ENCODE data around the gene NRN1L. TPM values are rescaled to one million over a fixed set of nuclear protein-coding genes. Genes with fewer than 3 reads are reported as not detected.
"Not testable (repeated sequence)": the region's sequence is repeated elsewhere in the genome, so short reads cannot be mapped to it uniquely, and the experiment has no call there.

The NRN1L gene
- total RNA-seq, 1 donor from 2014 or later = not detected

DNA sequence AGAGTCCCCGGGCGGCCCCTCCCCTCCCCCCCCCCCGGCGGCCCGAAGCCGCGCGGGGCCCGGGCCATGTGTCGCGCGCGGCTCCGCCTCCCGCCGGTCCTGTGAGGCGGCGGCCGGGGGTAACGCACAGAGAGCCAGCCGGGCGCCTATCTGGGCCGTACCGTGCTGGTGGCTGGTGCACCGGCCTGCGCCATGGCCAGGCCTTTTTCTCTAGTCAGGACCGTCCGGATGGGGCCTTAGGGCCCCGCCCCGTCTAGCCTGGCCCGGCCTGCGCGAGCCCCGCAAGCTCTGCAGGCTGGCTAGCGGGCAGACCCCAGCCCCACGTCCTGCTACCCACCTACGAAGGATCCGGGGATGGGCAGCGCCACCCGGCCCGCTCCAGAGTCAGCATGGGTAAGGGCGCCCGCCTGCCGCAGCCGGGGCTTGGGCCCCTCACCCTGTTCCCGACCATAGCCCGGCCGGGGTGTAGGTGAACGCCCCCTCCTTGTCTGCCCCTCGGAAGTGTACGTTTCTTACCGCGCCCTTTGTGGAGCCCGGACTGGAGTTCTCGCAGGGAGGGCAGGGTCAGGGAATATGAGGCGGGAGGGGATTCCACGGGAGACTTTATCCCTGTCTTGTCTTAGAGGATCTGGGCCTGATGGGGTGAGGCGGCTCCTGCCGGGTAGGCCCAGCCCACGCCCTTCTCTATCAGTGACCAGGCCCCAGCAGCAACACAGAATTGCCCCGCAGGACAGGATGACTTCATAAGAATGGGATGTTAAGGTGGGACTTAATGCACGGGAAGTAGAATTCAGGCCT lies 37.4 kb upstream of the NRN1L start, which contains the start of gene CENPT:
CENPT (minus strand) TSS at position 630 of the 798 bp plus-strand sequence. CDS start 13,834 bp downstream, outside the sequence.
- Mint-ChIP-seq H3K27ac (peak within 1 kb of the TSS; percentile 84), H3K36me3 (ENCODE audit: low read depth) (peaks cover 23% of the 10 kb centered on the region), H3K27me3 (ENCODE audit: low read depth) (no peaks in the 10 kb centered on the region), H3K9me3 (no peaks in the 10 kb centered on the region), H3K4me1 (ENCODE audit: low read depth) (peaks cover 33% of the 10 kb centered on the region), H3K4me3 (ENCODE audit: low read depth) (peak within 1 kb of the TSS; percentile 93)
- intact Hi-C loops (cut with micrococcal nuclease) = loop anchor here (1.0 to 10.0 kb wide), 5 partner anchors 25 to 602 kb away; partner anchors contain the start of genes ACD, CTCF, FHOD1 and PARD6A
- DNase-seq (ENCODE audit: low spot score) = no peak

DNA sequence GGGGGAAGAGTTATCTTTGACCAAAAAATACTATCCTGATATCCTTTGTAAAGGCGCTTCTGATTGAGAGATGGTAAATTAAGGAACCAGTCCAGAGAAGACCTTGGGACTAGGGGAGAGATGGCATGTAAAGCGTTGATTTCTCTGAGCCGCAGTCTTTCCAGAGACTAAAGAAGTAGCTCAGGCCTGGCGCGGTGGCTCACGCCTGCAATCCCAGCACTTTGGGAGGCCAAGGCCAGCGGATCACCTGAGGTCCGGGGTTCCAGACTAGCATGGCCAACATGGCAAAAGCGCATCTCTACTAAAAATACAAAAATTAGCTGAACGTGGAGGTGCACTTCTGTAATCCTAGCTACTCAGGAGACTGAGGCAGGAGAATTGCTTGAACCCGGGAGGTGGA lies 36.6 kb upstream of the NRN1L start:
- Mint-ChIP-seq H3K27ac (no peak overlapping the region), H3K36me3 (ENCODE audit: low read depth) (peaks cover 21% of the 10 kb centered on the region), H3K9me3 (no peaks in the 10 kb centered on the region), H3K27me3 (ENCODE audit: low read depth) (no peaks in the 10 kb centered on the region), H3K4me3 (ENCODE audit: low read depth) (peak overlapping the region; percentile 91), H3K4me1 (ENCODE audit: low read depth) (peaks cover 32% of the 10 kb centered on the region)
- DNase-seq (ENCODE audit: low spot score) = no peak
- intact Hi-C loops (cut with micrococcal nuclease) = loop anchor here (10.0 kb wide), 1 partner anchor 603 kb away; the partner anchor contains the start of genes FHOD1 and SLC9A5

DNA sequence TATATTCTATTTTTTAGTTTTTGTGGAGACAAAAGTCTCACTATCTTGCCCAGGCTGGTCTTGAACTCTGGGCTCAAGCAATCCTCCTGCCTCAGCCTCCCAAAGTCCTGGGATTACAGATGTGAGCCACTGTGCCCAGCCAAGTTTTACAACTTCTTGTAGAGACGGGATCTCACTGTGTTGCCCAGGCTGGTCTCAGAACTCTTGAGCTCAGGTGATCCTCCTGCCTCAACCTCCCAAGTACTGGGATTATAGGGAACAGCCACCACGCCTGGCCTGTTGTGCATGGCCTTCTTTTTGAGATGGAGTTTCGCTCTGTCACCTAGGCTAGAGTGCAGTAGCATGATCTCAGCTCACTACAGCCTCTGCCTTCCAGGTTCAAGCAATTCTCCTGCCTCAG lies 31.0 kb upstream of the NRN1L start:
- Mint-ChIP-seq H3K27ac (no peak overlapping the region), H3K36me3 (ENCODE audit: low read depth) (peaks cover 12% of the 10 kb centered on the region), H3K9me3 (no peaks in the 10 kb centered on the region), H3K4me1 (ENCODE audit: low read depth) (peaks cover 9% of the 10 kb centered on the region), H3K27me3 (ENCODE audit: low read depth) (no peaks in the 10 kb centered on the region), H3K4me3 (ENCODE audit: low read depth) (no peak overlapping the region)
- DNase-seq (ENCODE audit: low spot score) = no peak
- intact Hi-C loops (cut with micrococcal nuclease) = no loop called here

DNA sequence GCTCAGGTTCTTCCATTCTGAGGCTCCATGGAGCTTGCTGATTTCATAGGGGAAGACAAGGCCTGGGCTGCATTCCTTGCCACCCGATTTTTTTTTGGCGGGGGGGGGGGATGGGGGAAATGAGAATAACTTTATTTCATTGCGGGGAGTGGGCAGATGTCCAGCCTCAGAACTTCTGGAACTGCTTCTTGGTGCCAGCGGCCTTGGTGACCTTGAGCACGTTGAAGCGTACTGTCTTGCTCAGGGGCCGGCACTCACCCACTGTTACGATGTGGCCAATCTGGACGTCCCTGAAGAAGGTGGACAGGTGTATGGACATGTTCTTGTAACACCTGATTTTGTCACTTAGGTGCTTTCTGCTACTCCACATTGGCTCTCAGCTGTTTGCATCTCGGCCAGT lies 28.9 kb upstream of the NRN1L start:
- Mint-ChIP-seq H3K36me3 (ENCODE audit: low read depth) (peaks cover 11% of the 10 kb centered on the region), H3K4me3 (ENCODE audit: low read depth) (no peak overlapping the region), H3K27me3 (ENCODE audit: low read depth) (no peaks in the 10 kb centered on the region), H3K4me1 (ENCODE audit: low read depth) (peaks cover 6% of the 10 kb centered on the region), H3K27ac (no peak overlapping the region), H3K9me3 (no peaks in the 10 kb centered on the region)
- no peak for DNase-seq (ENCODE audit: low spot score)
- intact Hi-C loops (cut with micrococcal nuclease) = no loop called here

DNA sequence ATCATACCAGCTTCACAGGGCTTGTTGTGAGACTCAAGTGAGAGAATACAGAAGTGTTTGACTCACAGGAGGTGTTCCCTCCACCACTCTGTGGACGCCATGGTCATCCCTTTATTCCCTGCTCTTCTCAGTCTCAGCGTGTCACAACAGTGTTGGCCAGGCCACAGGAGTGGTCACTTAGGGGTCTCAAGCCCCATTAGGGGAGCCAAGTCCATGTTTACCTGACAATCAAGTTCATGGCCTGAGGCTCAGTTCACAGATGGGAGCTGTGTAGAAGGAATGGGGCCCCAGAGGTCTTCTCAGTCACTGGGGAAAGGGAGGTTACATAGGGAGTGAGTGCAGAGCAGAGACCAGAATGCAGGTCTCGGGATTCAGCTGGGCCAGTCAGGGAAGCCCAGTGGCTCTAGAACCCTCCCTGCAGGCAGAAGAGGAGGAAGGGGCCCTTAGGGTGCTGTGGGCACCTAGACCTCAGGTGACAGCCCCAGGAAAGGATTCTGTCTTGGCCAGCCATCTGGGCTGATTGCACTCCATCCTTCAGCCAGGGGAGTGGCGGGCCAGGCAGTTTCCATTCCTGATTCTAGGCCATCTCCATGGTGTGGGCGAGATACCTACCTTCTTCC lies 27.6 kb upstream of the NRN1L start:
- Mint-ChIP-seq H3K27ac (peak overlapping the region; percentile 4), H3K9me3 (no peaks in the 10 kb centered on the region), H3K4me1 (ENCODE audit: low read depth) (peaks cover 8% of the 10 kb centered on the region), H3K4me3 (ENCODE audit: low read depth) (no peak overlapping the region), H3K27me3 (ENCODE audit: low read depth) (no peaks in the 10 kb centered on the region), H3K36me3 (ENCODE audit: low read depth) (peaks cover 17% of the 10 kb centered on the region)
- intact Hi-C loops (cut with micrococcal nuclease) = no loop called here
- no peak for DNase-seq (ENCODE audit: low spot score)

DNA sequence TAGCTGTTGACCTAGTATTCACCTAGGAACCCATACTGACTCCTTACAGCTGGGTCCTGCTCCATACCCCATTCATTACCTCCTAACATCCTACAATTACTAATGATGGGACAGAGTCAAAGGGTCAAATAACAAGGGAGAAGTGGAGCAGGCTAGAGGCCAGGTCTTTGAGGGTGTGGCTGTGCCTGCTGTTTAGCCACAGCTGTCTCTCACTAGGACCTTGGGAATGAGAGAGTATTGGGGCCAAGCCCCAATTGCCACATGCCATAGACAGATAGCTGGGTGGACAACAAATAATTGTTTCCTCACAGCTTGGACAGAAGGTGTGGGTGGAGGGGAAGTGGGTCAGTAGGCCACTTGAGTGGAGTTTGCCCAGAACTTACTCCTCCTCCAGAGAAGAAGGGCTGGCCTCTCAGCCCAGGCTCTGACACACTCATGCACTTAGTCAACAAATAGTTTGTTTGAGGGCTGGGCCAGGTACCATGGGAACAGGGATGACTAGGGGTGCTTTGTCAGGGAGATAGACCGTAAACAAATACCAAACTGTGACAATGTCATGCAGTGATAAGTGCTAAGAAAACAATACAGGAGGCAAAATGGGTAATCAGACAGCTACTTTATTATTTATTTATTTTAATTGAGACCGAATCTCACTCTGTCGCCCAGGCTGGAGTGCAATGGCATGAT lies 27.0 kb upstream of the NRN1L start:
- intact Hi-C loops (cut with micrococcal nuclease) = no loop called here

DNA sequence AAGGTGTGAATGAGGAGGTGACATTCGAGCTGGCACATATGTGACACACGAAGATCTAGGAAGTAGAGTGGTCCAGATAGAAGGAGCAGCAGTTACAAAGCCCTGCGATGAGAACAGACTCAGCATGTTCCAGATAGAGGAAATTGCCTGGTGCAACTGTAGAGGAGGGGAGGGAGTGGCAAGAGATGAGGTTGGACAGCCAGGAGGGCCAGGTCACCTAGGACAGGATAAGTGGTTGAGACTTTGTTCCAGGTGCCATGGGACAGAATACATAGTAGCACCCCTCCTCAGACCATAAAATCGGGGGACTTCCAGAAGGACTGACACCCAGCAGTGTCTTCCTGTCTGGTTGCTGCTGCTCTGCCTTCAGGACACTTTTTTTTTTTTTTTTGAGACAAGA lies 26.2 kb upstream of the NRN1L start:
- intact Hi-C loops (cut with micrococcal nuclease) = no loop called here
- H3K36me3 Mint-ChIP-seq (ENCODE audit: low read depth) = peaks cover 17% of the 10 kb centered on the region
- H3K27me3 Mint-ChIP-seq (ENCODE audit: low read depth) = no peaks in the 10 kb centered on the region
- no peaks in the 10 kb centered on the region for H3K9me3 Mint-ChIP-seq
- peaks cover 8% of the 10 kb centered on the region for H3K4me1 Mint-ChIP-seq (ENCODE audit: low read depth)
- no peak for DNase-seq (ENCODE audit: low spot score)
- H3K27ac Mint-ChIP-seq = peak overlapping the region; percentile 45
- no peak overlapping the region for H3K4me3 Mint-ChIP-seq (ENCODE audit: low read depth)

More for the DNA sequence above, 27.0 kb upstream of the NRN1L start:
- Mint-ChIP-seq H3K4me3 (ENCODE audit: low read depth) (no peak overlapping the region), H3K9me3 (no peaks in the 10 kb centered on the region), H3K27ac (peak overlapping the region; percentile 49), H3K27me3 (ENCODE audit: low read depth) (no peaks in the 10 kb centered on the region), H3K36me3 (ENCODE audit: low read depth) (peaks cover 17% of the 10 kb centered on the region), H3K4me1 (ENCODE audit: low read depth) (peaks cover 8% of the 10 kb centered on the region)
- no peak for DNase-seq (ENCODE audit: low spot score)

DNA sequence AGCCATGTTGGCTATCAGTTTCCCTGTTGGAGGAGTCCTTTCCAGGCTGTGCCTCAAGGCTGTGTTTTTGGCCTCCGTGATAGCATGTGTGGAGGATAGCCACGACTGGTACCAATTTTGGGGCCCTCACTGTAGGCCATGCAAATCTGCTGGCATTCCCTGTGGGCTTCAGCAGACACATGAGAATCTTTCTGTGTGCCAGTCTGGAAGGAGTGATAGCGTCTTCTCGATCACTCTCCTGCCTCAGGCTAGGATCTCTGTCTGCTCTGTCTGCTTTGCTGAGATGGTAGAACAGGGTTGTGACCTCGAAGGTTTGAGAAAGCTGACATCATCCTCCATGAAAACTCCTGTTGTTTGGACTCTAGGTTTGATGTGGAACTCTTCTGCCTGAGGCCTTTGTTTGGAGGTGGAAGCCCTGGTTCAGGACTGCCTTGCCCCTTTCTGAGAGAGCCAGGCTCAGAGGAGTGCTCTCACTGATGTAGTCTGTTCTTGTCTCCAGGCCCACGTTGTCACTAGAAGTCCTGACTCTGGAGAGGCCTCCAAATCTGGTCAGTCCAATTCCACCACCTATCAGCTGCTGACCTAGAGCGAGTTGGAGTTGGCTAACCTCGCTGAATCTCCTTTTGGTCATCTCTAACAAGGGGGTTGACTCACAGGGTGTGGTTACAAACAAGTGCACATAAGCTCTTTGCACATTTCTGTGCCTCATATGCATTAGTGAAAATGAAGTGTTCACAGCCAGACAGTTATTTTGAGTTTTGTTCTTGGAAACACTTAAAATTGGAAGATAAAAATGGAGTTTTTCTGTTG lies 23.9 kb upstream of the NRN1L start:
- no peak for DNase-seq (ENCODE audit: low spot score)
- intact Hi-C loops (cut with micrococcal nuclease) = no loop called here
- H3K4me1 Mint-ChIP-seq (ENCODE audit: low read depth) = peaks cover 8% of the 10 kb centered on the region
- no peaks in the 10 kb centered on the region for H3K27me3 Mint-ChIP-seq (ENCODE audit: low read depth)
- H3K36me3 Mint-ChIP-seq (ENCODE audit: low read depth) = peaks cover 24% of the 10 kb centered on the region
- H3K4me3 Mint-ChIP-seq (ENCODE audit: low read depth) = no peak overlapping the region
- H3K9me3 Mint-ChIP-seq = no peaks in the 10 kb centered on the region
- no peak overlapping the region for H3K27ac Mint-ChIP-seq

DNA sequence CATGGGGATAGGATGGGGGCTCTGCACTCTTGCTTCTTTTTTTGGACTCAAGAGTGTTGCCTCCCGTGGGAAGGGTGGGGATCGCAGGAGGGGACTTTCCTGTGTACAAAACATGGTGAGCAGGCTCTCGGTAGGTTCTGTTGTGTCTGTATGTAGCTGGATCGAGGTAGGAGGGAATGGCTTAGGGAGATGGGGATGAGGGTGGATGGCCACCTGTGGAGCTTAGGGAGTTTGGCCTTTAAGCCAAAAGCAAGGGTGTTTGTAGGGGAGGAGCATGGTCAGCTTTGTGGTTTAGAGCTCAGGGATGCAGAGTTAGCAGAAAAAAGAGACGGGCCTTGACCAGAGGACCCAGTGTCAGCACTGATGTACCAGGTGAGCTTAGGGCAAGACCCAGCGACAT lies 22.8 kb upstream of the NRN1L start:
- Mint-ChIP-seq H3K27ac (no peak overlapping the region), H3K27me3 (ENCODE audit: low read depth) (no peaks in the 10 kb centered on the region), H3K36me3 (ENCODE audit: low read depth) (peaks cover 26% of the 10 kb centered on the region), H3K4me3 (ENCODE audit: low read depth) (no peak overlapping the region), H3K4me1 (ENCODE audit: low read depth) (peaks cover 8% of the 10 kb centered on the region), H3K9me3 (no peaks in the 10 kb centered on the region)
- intact Hi-C loops (cut with micrococcal nuclease) = no loop called here
- no peak for DNase-seq (ENCODE audit: low spot score)

DNA sequence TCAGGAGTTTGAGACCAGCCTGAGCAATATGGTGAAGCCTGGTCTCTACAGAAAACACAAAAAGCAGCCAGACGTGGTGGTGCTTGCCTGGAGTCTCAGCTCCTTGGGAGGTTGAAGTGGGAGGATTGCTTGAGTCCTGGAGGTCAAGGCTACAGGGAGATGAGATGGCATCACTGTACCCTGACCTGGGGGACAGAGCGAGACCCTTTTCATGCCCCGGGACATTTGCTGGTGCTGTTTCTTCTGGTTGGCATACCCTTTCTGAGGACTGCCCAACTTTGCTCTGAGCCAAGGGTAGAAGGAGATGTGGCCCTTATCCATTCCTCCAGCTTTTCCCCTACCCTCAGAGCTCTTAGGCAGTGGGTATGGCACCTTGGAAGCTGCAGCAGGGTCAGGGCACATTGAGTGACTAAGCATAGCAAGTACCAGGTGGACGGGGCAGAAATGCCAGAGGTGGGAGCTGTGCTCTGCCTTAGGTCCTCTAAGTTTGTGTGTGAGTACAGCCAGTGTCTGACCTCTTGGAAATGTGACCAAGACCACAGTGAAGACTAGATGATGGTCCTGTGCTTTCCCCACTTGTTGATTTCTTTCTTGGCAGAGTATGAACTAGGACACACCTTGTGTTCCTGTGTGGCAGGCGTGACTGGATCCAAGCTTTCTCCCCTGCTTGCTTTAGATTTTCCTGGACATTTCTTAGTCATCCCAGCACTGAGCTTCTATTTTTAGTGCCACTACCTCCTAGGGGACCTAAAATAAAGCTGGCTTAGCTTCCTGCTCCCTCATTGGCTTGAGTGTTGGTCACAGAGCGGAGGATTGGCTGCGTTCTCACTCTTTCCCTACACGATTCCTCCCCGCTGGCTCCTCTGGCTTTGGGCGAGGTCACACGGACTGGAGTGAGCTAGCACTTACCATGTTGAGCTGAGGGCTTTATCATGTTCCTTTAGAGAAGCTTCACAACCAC lies 21.8 kb upstream of the NRN1L start:
- H3K27ac Mint-ChIP-seq = no peak overlapping the region

DNA sequence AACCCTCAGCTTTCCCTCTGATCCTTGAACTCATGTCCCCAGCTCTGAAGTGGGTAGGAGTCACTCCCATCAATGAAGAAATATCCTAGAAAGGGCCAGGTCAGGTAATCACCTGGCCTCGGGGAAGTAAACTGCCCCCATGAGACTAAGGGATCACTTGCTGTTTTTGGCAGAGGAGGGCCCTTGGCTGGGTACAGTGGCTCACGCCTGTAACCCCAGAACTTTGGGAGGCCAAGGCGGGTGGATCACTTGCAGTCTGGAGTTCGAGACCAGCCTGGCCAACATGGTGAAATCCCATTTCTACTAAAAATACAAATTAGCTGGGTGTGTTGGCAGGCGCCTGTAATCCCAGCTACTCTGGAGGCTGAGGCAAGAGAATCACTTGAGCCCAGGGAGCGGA lies 20.6 kb upstream of the NRN1L start:
- H3K4me3 Mint-ChIP-seq (ENCODE audit: low read depth); H3K9me3 Mint-ChIP-seq; H3K27ac Mint-ChIP-seq; H3K4me1 Mint-ChIP-seq (ENCODE audit: low read depth); DNase-seq (ENCODE audit: low spot score); intact Hi-C loops (cut with micrococcal nuclease); H3K27me3 Mint-ChIP-seq (ENCODE audit: low read depth): not testable (repeated sequence)
- peaks cover 27% of the 10 kb centered on the region for H3K36me3 Mint-ChIP-seq (ENCODE audit: low read depth)

More for the DNA sequence above, 21.8 kb upstream of the NRN1L start:
- Mint-ChIP-seq H3K4me3 (ENCODE audit: low read depth) (no peak overlapping the region), H3K4me1 (ENCODE audit: low read depth) (peaks cover 2% of the 10 kb centered on the region), H3K27me3 (ENCODE audit: low read depth) (no peaks in the 10 kb centered on the region), H3K36me3 (ENCODE audit: low read depth) (peaks cover 27% of the 10 kb centered on the region), H3K9me3 (no peaks in the 10 kb centered on the region)
- intact Hi-C loops (cut with micrococcal nuclease) = no loop called here
- DNase-seq (ENCODE audit: low spot score) = no peak

Measured in activated T-helper 2 cell treated with anti-CD3 and anti-CD28 coated beads, Interferon-gamma antibody, Interleukin-2, Interleukin-4, amounts not matched to agents 10 μg/mL and 5 μg/mL and 100 μg/mL, durations not matched to agents 14 hours and 24 hours and 36 hours (primary cell).